GM12878 (cell line): Measurements from ENCODE around the gene MYOM3. TPM values are rescaled to one million over a fixed set of nuclear protein-coding genes. Genes with fewer than 3 reads are reported as not detected.

Experiments used
- ATAC-seq: fragments of 200-7000 bp; cut with Tn5 transposase; 3 replicates; pipeline ENCODE4 v1.9.1; 2020; ENCODE audit warnings: mild to moderate bottlenecking, moderate library complexity
- BruUV-seq: library from RNA; stranded (reverse); fragments of 400-500 nt; replicated peaks from 2 replicates; lab custom pipeline; 2021; lab: Mats Ljungman, UMichigan
- CTCF ChIA-PET: fragments of 300-600 bp; sonication (Branson Sonifier 250); formaldehyde crosslinking; extraction: SDS; loops from one replicate; lab custom pipeline; 2021; ENCODE audit warnings: inconsistent platforms; lab: Yijun Ruan, JAX
- POLR2A ChIA-PET: fragments of 350-600 bp; formaldehyde crosslinking; extraction: SDS; loops from one replicate; lab custom pipeline; 2021; ENCODE audit warnings: inconsistent platforms; lab: Charles Lee
- RAD21 ChIA-PET: fragments of 300-600 bp; sonication (Branson Sonifier 250); formaldehyde crosslinking; loops from one replicate; lab custom pipeline; 2023; ENCODE audit warnings: antibody characterized with exemption; ENCODE audit not compliant: unreplicated experiment; lab: Charles Lee
- SMC1A ChIA-PET: fragments of 300-600 bp; sonication (Branson Sonifier 250); formaldehyde crosslinking; loops from one replicate; lab custom pipeline; 2023; ENCODE audit not compliant: unreplicated experiment, uncharacterized antibody; lab: Charles Lee
- DNase-seq: peaks from one replicate; pipeline ENCODE4 v3.0.0-alpha.2; 2011; ENCODE audit warnings: low read depth, low spot score
- FAIRE-seq: peaks from 3 replicates; lab custom pipeline; 2011; peaks lifted over from hg19 to GRCh38; lab: Jason Lieb, UNC
- H2AFZ ChIP-seq: 2 replicates; pipeline ENCODE4 v1.6.0; 2011; ENCODE audit warnings: low read depth, low read length, control low read depth; ENCODE audit not compliant: control insufficient read depth
- H3K27ac ChIP-seq: 2 replicates; pipeline ENCODE4 v1.5.1; 2011; ENCODE audit warnings: control low read depth; ENCODE audit not compliant: control insufficient read depth, insufficient read depth
- H3K27me3 ChIP-seq, 2 experiments: replicated peaks in 1 of 2; 2 replicates each; pipeline versions ENCODE4 v1.6.0 to v1.6.1; 2011; ENCODE audit warnings: low read length in 1 of 2; ENCODE audit not compliant: control insufficient read depth in 2 of 2, insufficient read depth in 2 of 2
- H3K36me3 ChIP-seq, 2 experiments: 2 replicates each; pipeline ENCODE4 v1.5.1; 2011; ENCODE audit warnings: low read length in 1 of 2; ENCODE audit not compliant: control insufficient read depth in 2 of 2, insufficient read depth in 2 of 2
- H3K4me1 ChIP-seq: 2 replicates; pipeline ENCODE4 v1.6.1; 2011; ENCODE audit warnings: mild to moderate bottlenecking, low read length, moderate library complexity, mixed read lengths; ENCODE audit not compliant: control insufficient read depth, insufficient read depth
- H3K4me2 ChIP-seq: 2 replicates; pipeline ENCODE4 v1.6.0; 2011; ENCODE audit warnings: control low read depth; ENCODE audit not compliant: control insufficient read depth, insufficient read depth
- H3K4me3 ChIP-seq: fragments of 200-600 bp; sonication (generic); 2 replicates; pipeline ENCODE4 v1.5.1; 2016
- H3K79me2 ChIP-seq: 2 replicates; pipeline ENCODE4 v1.6.0; 2011; ENCODE audit warnings: low read length; ENCODE audit not compliant: control insufficient read depth, insufficient read depth
- H3K9ac ChIP-seq: 2 replicates; pipeline ENCODE4 v1.8.0; 2011; ENCODE audit warnings: low read length, control low read depth, mixed read lengths; ENCODE audit not compliant: control insufficient read depth, insufficient read depth
- H3K9me3 ChIP-seq: replicated peaks from 3 replicates; pipeline ENCODE4 v1.5.1; 2011; ENCODE audit warnings: mild to moderate bottlenecking, low read length; ENCODE audit not compliant: control insufficient read depth, insufficient read depth
- H4K20me1 ChIP-seq: 2 replicates; pipeline ENCODE4 v1.6.0; 2011; ENCODE audit not compliant: control insufficient read depth, insufficient read depth
- CHD4 ChIP-seq: fragments of 200-600 bp; sonication (generic); IDR thresholded peaks from 2 replicates; pipeline ENCODE4 v1.6.1; 2016; ENCODE audit warnings: mild to moderate bottlenecking
- CTCF ChIP-seq, 3 experiments: IDR thresholded peaks in 2 of 3; conservative IDR thresholded peaks in 1 of 3; 2 replicates each; pipeline ENCODE4 v1.5.1; 2011; ENCODE audit warnings: low read depth in 3 of 3, low read length in 3 of 3, mild to moderate bottlenecking in 3 of 3, control low read depth in 2 of 3, moderate library complexity in 2 of 3, inconsistent platforms in 1 of 3, mixed read lengths in 1 of 3; ENCODE audit not compliant: control insufficient read depth in 2 of 3, insufficient read depth in 1 of 3; ENCODE audit errors: extremely low read depth in 1 of 3
- RAD21 ChIP-seq: IDR thresholded peaks from 2 replicates; pipeline ENCODE4 v1.6.1; 2011; ENCODE audit warnings: mild to moderate bottlenecking, low read depth, low read length, moderate library complexity; ENCODE audit not compliant: insufficient read depth
- SMC3 ChIP-seq: IDR thresholded peaks from 2 replicates; pipeline ENCODE4 v1.6.1; 2011; ENCODE audit warnings: low read length, improper control_type of control experiment, borderline replicate concordance
- STAT3 ChIP-seq: IDR thresholded peaks from 2 replicates; pipeline ENCODE4 v1.6.1; 2011; ENCODE audit warnings: low read depth, low read length, improper control_type of control experiment
- ZNF24 ChIP-seq: fragments of 450-650 bp; IDR thresholded peaks from 2 replicates; pipeline ENCODE4 v1.6.1; 2017; ENCODE audit warnings: antibody characterized with exemption, mild to moderate bottlenecking
- WGBS: methylation state at CpG from one replicate; pipeline ENCODE4 v1.1.6; 2016; ENCODE audit warnings: low lambda C conversion rate; ENCODE audit not compliant: insufficient replicate concordance, insufficient coverage; ENCODE audit errors: missing lambda C conversion rate; 5-methylcytosine and 5-hydroxymethylcytosine counted together
- in situ Hi-C: fragments of 300-500 bp; cut with MboI; formaldehyde crosslinking; loops from 9 replicates; pipeline ENCODE4 v1.14.3; 2018; ENCODE audit warnings: mixed read lengths
- intact Hi-C: fragments of 100-400 bp; cut with micrococcal nuclease; formaldehyde crosslinking; loops from one replicate; pipeline ENCODE4 v1.14.2; 2022; ENCODE audit not compliant: unreplicated experiment
- polyA plus RNA-seq, 11 experiments: library from polyadenylated mRNA; depleted of rRNA in 4 of 11; unstranded in 6 of 11; stranded (reverse) in 5 of 11; fragments of >200 nt; fragmentation: Nextera tagmentation in 4 of 11; fragmentation: Illumina TruSeq in 1 of 11; extraction: Ambion mirVana in 4 of 11; extraction: Trizol in 1 of 11; gene quantifications; 1 replicate in 1 of 11; 2 replicates in 10 of 11; pipeline versions ENCODE4 v1.2.1 to v1.2.3, GENCODE V29; 2011 to 2016; ENCODE audit warnings: inconsistent platforms in 2 of 11, missing spikeins in 2 of 11, low read depth in 1 of 11
- total RNA-seq, 4 experiments: library from RNA; depleted of rRNA in 3 of 4; stranded (reverse); fragments of >200 nt in 3 of 4; fragmentation: Illumina TruSeq in 1 of 4; extraction: Trizol in 1 of 4; gene quantifications; 2 replicates each; pipeline versions ENCODE4 v1.2.1 to v1.2.3, GENCODE V29; 2013 to 2021

MYOM3 gene
- total and polyA plus RNA-seq, 10 of the 15 experiments (the other 5 are each of a cell fraction or from before 2014, with no cell fraction given): 0.06 TPM; not detected in 9

- in situ Hi-C loops (no loop called here), intact Hi-C loops (loop anchor here (1.0 to 10.0 kb wide), 4 partner anchors 51 to 253 kb away; partner anchors contain the start of genes PITHD1 and PNRC2)
- 21% methylated on average over 4 of the region's 4 CpGs for WGBS
- BruUV-seq: no TSS peak
- TF ChIP-seq SMC3: peak; percentile 70; the same call in 1 of the 2 replicates
- 0 out of 2 replicates have a peak, but pooled peaks have one; percentile 9 for TF ChIP-seq ZNF24
- TF ChIP-seq STAT3: no peak
- TF ChIP-seq CHD4: no peak
- TF ChIP-seq CTCF (IDR thresholded peaks at IDR 0.05 in 2 of 3, conservative IDR thresholded peaks at IDR 0.05 in 1 of 3; ENCODE audit: control insufficient read depth in 2 of 3, extremely low read depth in 1 of 3, insufficient read depth in 1 of 3, low read depth in 3 of 3, low read length in 3 of 3): peak; percentile 54 to 60 (median 56); a peak in 5 of 6 replicates
- TF ChIP-seq RAD21: peak; percentile 78
- FAIRE-seq: peak; percentile 59
- no peak overlapping the region for H3K27ac ChIP-seq
- SMC1A ChIA-PET: interaction anchor here (0.6 to 7.8 kb wide), 28 partner anchors 8 to 257 kb away, joined by 3 to 77 read pairs (median 5); partner anchors contain the start of genes PNRC2 and SRSF10
- no peaks in the 10 kb centered on the region for H3K9me3 ChIP-seq
- H3K79me2 ChIP-seq: no peaks in the 10 kb centered on the region
- no peak overlapping the region for H3K4me2 ChIP-seq
- no peak overlapping the region for H3K4me3 ChIP-seq
- ATAC-seq: peak; percentile 85
- no peaks in the 10 kb centered on the region for H4K20me1 ChIP-seq
- no peaks in the 10 kb centered on the region for H3K27me3 ChIP-seq
- H3K4me1 ChIP-seq: no peaks in the 10 kb centered on the region
- peak; percentile 20 for DNase-seq
- H3K9ac ChIP-seq: no peak overlapping the region
- CTCF ChIA-PET: interaction anchor here (0.7 to 3.7 kb wide), 47 partner anchors 10 to 256 kb away, joined by 3 to 51 read pairs (median 5); partner anchors contain the start of genes CNR2, PNRC2 and SRSF10
- H2AFZ ChIP-seq: no peak overlapping the region
- POLR2A ChIA-PET: interaction anchor here (0.5 to 2.7 kb wide), 4 partner anchors 48 to 167 kb away, joined by 3 to 12 read pairs (median 5); partner anchors contain the start of genes PNRC2 and SRSF10
- RAD21 ChIA-PET: interaction anchor here (0.7 to 3.1 kb wide), 19 partner anchors 14 to 256 kb away, joined by 3 to 29 read pairs (median 4); partner anchors contain the start of gene PNRC2
- H3K36me3 ChIP-seq: no peaks in the 10 kb centered on the region
Observed at GRCh38 chr1:24027838-24028468, 84.0 kb downstream of the MYOM3 start.
